ENCODE measurements around the gene TLL2.

DNA sequence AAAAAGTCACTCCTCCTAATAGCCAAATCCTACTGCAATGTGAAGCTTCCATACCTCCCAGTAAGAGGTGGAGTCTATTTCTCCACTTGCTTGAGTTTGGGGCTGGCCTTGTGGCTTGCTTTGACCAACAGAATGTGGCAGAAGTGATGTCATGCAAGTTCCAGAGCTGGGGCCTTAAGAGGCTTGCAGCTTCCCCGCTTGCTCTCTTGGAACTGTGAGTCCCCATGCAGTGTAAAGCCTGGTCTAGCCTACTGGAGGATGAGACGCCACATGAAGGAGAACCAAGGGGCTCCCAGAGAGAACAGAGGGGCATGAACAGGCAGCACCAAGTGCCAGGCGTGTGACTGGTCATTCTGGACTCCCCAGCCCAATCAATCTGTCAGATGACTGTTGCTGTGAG, 96.3 kb downstream of the TLL2 start:
- TF ChIP-seq, protein P1, sequence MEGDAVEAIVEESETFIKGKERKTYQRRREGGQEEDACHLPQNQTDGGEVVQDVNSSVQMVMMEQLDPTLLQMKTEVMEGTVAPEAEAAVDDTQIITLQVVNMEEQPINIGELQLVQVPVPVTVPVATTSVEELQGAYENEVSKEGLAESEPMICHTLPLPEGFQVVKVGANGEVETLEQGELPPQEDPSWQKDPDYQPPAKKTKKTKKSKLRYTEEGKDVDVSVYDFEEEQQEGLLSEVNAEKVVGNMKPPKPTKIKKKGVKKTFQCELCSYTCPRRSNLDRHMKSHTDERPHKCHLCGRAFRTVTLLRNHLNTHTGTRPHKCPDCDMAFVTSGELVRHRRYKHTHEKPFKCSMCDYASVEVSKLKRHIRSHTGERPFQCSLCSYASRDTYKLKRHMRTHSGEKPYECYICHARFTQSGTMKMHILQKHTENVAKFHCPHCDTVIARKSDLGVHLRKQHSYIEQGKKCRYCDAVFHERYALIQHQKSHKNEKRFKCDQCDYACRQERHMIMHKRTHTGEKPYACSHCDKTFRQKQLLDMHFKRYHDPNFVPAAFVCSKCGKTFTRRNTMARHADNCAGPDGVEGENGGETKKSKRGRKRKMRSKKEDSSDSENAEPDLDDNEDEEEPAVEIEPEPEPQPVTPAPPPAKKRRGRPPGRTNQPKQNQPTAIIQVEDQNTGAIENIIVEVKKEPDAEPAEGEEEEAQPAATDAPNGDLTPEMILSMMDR (conservative IDR thresholded peaks at IDR 0.05; ENCODE audit: low read depth in 2 of 2): no peak
- TF ChIP-seq CREB1 (CRISPR knock-in tag; IDR thresholded peaks at IDR 0.05; ENCODE audit: low read depth): no peak
- TF ChIP-seq, protein P2, sequence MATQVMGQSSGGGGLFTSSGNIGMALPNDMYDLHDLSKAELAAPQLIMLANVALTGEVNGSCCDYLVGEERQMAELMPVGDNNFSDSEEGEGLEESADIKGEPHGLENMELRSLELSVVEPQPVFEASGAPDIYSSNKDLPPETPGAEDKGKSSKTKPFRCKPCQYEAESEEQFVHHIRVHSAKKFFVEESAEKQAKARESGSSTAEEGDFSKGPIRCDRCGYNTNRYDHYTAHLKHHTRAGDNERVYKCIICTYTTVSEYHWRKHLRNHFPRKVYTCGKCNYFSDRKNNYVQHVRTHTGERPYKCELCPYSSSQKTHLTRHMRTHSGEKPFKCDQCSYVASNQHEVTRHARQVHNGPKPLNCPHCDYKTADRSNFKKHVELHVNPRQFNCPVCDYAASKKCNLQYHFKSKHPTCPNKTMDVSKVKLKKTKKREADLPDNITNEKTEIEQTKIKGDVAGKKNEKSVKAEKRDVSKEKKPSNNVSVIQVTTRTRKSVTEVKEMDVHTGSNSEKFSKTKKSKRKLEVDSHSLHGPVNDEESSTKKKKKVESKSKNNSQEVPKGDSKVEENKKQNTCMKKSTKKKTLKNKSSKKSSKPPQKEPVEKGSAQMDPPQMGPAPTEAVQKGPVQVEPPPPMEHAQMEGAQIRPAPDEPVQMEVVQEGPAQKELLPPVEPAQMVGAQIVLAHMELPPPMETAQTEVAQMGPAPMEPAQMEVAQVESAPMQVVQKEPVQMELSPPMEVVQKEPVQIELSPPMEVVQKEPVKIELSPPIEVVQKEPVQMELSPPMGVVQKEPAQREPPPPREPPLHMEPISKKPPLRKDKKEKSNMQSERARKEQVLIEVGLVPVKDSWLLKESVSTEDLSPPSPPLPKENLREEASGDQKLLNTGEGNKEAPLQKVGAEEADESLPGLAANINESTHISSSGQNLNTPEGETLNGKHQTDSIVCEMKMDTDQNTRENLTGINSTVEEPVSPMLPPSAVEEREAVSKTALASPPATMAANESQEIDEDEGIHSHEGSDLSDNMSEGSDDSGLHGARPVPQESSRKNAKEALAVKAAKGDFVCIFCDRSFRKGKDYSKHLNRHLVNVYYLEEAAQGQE (IDR thresholded peaks at IDR 0.05; ENCODE audit: unreplicated experiment): no peak
- no peak for TF ChIP-seq EZH2 (IDR thresholded peaks at IDR 0.05; ENCODE audit: low read depth, unreplicated experiment)
